ENCODE results near the gene ECE1. TPM values are rescaled to one million over a fixed set of nuclear protein-coding genes. Genes with fewer than 3 reads are reported as not detected.

The ECE1 gene
- total RNA-seq, 1 experiment from 2014 or later: 192 TPM

GRCh38 chr1:21277180-21277579, 13.1 kb downstream of the ECE1 start:
- intact Hi-C loops (cut with micrococcal nuclease; ENCODE audit: unreplicated experiment): no loop called here
- DNase-seq (ENCODE audit: low read depth, low spot score) (no peak), ATAC-seq (no peak)
- H3K27me3 ChIP-seq (ENCODE audit: control insufficient read depth, insufficient read depth, low read length): no peaks in the 10 kb centered on the region
- H3K4me1 ChIP-seq (ENCODE audit: control insufficient read depth, insufficient read depth, low read length): peaks cover 3% of the 10 kb centered on the region; the same call in 1 of the 2 replicates
- no TSS peak for BruUV-seq (replicated peaks)
- TF ChIP-seq CTCF (IDR thresholded peaks at IDR 0.05) (no peak), REST (IDR thresholded peaks at IDR 0.05; ENCODE audit: insufficient read depth in 1 of 2, low read depth in 2 of 2, low read length in 1 of 2) (no peak), POLR2AphosphoS5 (IDR thresholded peaks at IDR 0.05; ENCODE audit: low read depth, low read length) (no peak), TCF7L2 (IDR thresholded peaks at IDR 0.05; ENCODE audit: low read depth, low read length) (no peak), SIN3A (IDR thresholded peaks at IDR 0.05; ENCODE audit: borderline replicate concordance, insufficient read depth, low read depth, low read length) (no peak)
- H3K4me3 ChIP-seq (ENCODE audit: low read depth in 2 of 2, low read length in 2 of 2): no peak overlapping the region
- H3K9me3 ChIP-seq (ENCODE audit: control insufficient read depth, insufficient read depth, low read depth, low read length): no peaks in the 10 kb centered on the region
- H3K36me3 ChIP-seq (ENCODE audit: control insufficient read depth, insufficient read depth, low read length): no peaks in the 10 kb centered on the region
- POLR2A ChIA-PET: no interaction called here
- H3K27ac ChIP-seq (ENCODE audit: low read length): no peak overlapping the region
- CTCF ChIA-PET: interaction anchor here (1.0 kb wide), 1 partner anchor 22 kb away, joined by 3 read pairs; no protein-coding TSS in a partner anchor
- in situ Hi-C loops (cut with HindIII; ENCODE audit: low pct_unique_long_range_greater_than_20kb, low sequenced_read_pairs): no loop called here

GRCh38 chr1:21272540-21272939, 17.7 kb downstream of the ECE1 start:
- Histone ChIP-seq H3K36me3 (ENCODE audit: control insufficient read depth, insufficient read depth, low read length) (peaks cover 7% of the 10 kb centered on the region; the same call in 1 of the 2 replicates), H3K27me3 (ENCODE audit: control insufficient read depth, insufficient read depth, low read length) (no peaks in the 10 kb centered on the region), H3K9me3 (ENCODE audit: control insufficient read depth, insufficient read depth, low read depth, low read length) (no peaks in the 10 kb centered on the region), H3K27ac (ENCODE audit: low read length) (no peak overlapping the region), H3K4me3 (ENCODE audit: low read depth in 2 of 2, low read length in 2 of 2) (no peak overlapping the region), H3K4me1 (ENCODE audit: control insufficient read depth, insufficient read depth, low read length) (no peaks in the 10 kb centered on the region)
- no TSS peak for BruUV-seq (replicated peaks)
- ChIA-PET POLR2A (no interaction called here), CTCF (interaction anchor here (0.5 to 0.6 kb wide), 2 partner anchors 9 to 89 kb away, joined by 4 to 6 read pairs; no protein-coding TSS in a partner anchor)
- ATAC-seq: no peak
- no peak for DNase-seq (ENCODE audit: low read depth, low spot score)
- intact Hi-C loops (cut with micrococcal nuclease; ENCODE audit: unreplicated experiment): no loop called here
- no peak for TF ChIP-seq SIN3A (IDR thresholded peaks at IDR 0.05; ENCODE audit: borderline replicate concordance, insufficient read depth, low read depth, low read length)
- no peak for TF ChIP-seq POLR2AphosphoS5 (IDR thresholded peaks at IDR 0.05; ENCODE audit: low read depth, low read length)
- no peak for TF ChIP-seq TCF7L2 (IDR thresholded peaks at IDR 0.05; ENCODE audit: low read depth, low read length)
- TF ChIP-seq CTCF (IDR thresholded peaks at IDR 0.05): no peak
- TF ChIP-seq REST (IDR thresholded peaks at IDR 0.05; ENCODE audit: insufficient read depth in 1 of 2, low read depth in 2 of 2, low read length in 1 of 2): no peak
- in situ Hi-C loops (cut with HindIII; ENCODE audit: low pct_unique_long_range_greater_than_20kb, low sequenced_read_pairs): no loop called here
